Activated CD8-positive, alpha-beta T cell treated with anti-CD3 and anti-CD28 coated beads for 36 hours (primary cell): Measurements from ENCODE around the gene WARS2. TPM values are rescaled to one million over a fixed set of nuclear protein-coding genes. Genes with fewer than 3 reads are reported as not detected.

Experiments used
- ATAC-seq: fragments of 200-7000 bp; cut with Tn5 transposase; one replicate; pipeline ENCODE4 v1.10.0; 2021; ENCODE audit warnings: mild to moderate bottlenecking, moderate library complexity
- CTCF ChIA-PET: fragments of 350-600 bp; sonication (Branson Sonifier 250); formaldehyde crosslinking; loops from one replicate; lab custom pipeline; 2021; ENCODE audit warnings: antibody characterized with exemption; lab: Charles Lee
- POLR2A ChIA-PET: fragments of 350-600 bp; sonication (Branson Sonifier 250); formaldehyde crosslinking; loops from one replicate; lab custom pipeline; 2021; ENCODE audit warnings: antibody characterized with exemption; lab: Charles Lee
- DNase-seq: peaks from one replicate; pipeline ENCODE4 v3.0.0-alpha.2; 2020
- H3K27ac Mint-ChIP-seq: one replicate; pipeline ENCODE4 v1.8.0; 2021; ENCODE audit warnings: mild to moderate bottlenecking, mixed read lengths
- H3K27me3 Mint-ChIP-seq: one replicate; pipeline ENCODE4 v1.8.0; 2021; ENCODE audit warnings: mixed read lengths
- H3K36me3 Mint-ChIP-seq: one replicate; pipeline ENCODE4 v1.8.0; 2021; ENCODE audit warnings: low read depth, mixed read lengths
- H3K4me1 Mint-ChIP-seq: one replicate; pipeline ENCODE4 v1.8.0; 2021; ENCODE audit warnings: low read depth, mixed read lengths
- H3K4me3 Mint-ChIP-seq: one replicate; pipeline ENCODE4 v1.8.0; 2021; ENCODE audit warnings: mild to moderate bottlenecking, moderate library complexity, mixed read lengths
- H3K9me3 Mint-ChIP-seq: one replicate; pipeline ENCODE4 v1.8.0; 2021; ENCODE audit warnings: mixed read lengths
- CTCF ChIP-seq: fragments of 200-600 bp; IDR thresholded peaks from one replicate; pipeline ENCODE4 v1.8.0; 2022; ENCODE audit warnings: antibody characterized with exemption, mild to moderate bottlenecking
- intact Hi-C: fragments of 100-400 bp; cut with micrococcal nuclease; formaldehyde crosslinking; loops from one replicate; pipeline ENCODE4 v1.10.0; 2022
- total RNA-seq, 2 experiments: library from RNA; stranded (reverse); gene quantifications; one replicate each; pipeline ENCODE4 v1.2.3, GENCODE V29; 2021

The WARS2 gene
- total RNA-seq, 2 experiments from 2014 or later = 22.3 to 23.7 TPM

- no peak for ATAC-seq
These were observed 78.8 kb downstream of the WARS2 start for GRCh38 chr1:119061700-119062099.

GRCh38 chr1:119055568-119055967, 84.9 kb downstream of the WARS2 start:
- no peaks in the 10 kb centered on the region for H3K4me1 Mint-ChIP-seq
- H3K27ac Mint-ChIP-seq = no peak overlapping the region
- no peak overlapping the region for H3K4me3 Mint-ChIP-seq
- TF ChIP-seq CTCF = no peak
- no peaks in the 10 kb centered on the region for H3K27me3 Mint-ChIP-seq
- intact Hi-C loops = no loop called here
- no peak for DNase-seq
- peaks cover 5% of the 10 kb centered on the region for H3K9me3 Mint-ChIP-seq
- ChIA-PET CTCF (no interaction called here), POLR2A (no interaction called here)
- no peak for ATAC-seq
- peaks cover 19% of the 10 kb centered on the region for H3K36me3 Mint-ChIP-seq

More at GRCh38 chr1:119061700-119062099, 78.8 kb downstream of the WARS2 start:
- Mint-ChIP-seq H3K27ac (no peak overlapping the region), H3K4me3 (no peak overlapping the region), H3K27me3 (no peaks in the 10 kb centered on the region), H3K4me1 (no peaks in the 10 kb centered on the region), H3K36me3 (peaks cover 26% of the 10 kb centered on the region), H3K9me3 (peaks cover 5% of the 10 kb centered on the region)
- intact Hi-C loops = no loop called here
- ChIA-PET POLR2A (no interaction called here), CTCF (no interaction called here)
- no peak for DNase-seq
- no peak for TF ChIP-seq CTCF

GRCh38 chr1:119053917-119054316, 86.5 kb downstream of the WARS2 start:
- no peak overlapping the region for H3K27ac Mint-ChIP-seq
- no peak overlapping the region for H3K4me3 Mint-ChIP-seq
- intact Hi-C loops = no loop called here
- ChIA-PET POLR2A (no interaction called here), CTCF (no interaction called here)
- H3K4me1 Mint-ChIP-seq = no peaks in the 10 kb centered on the region
- H3K9me3 Mint-ChIP-seq = no peaks in the 10 kb centered on the region
- DNase-seq (no peak), ATAC-seq (no peak)
- peaks cover 20% of the 10 kb centered on the region for H3K36me3 Mint-ChIP-seq
- no peaks in the 10 kb centered on the region for H3K27me3 Mint-ChIP-seq
- TF ChIP-seq CTCF = no peak

GRCh38 chr1:119052267-119052666, 88.2 kb downstream of the WARS2 start:
- no peak overlapping the region for H3K27ac Mint-ChIP-seq
- ChIA-PET CTCF (no interaction called here), POLR2A (interaction anchor here (0.6 kb wide), 1 partner anchor 65 kb away, joined by 3 read pairs; no protein-coding TSS in a partner anchor)
- no peaks in the 10 kb centered on the region for H3K27me3 Mint-ChIP-seq
- H3K4me3 Mint-ChIP-seq = no peak overlapping the region
- H3K9me3 Mint-ChIP-seq = no peaks in the 10 kb centered on the region
- H3K36me3 Mint-ChIP-seq = peaks cover 15% of the 10 kb centered on the region
- TF ChIP-seq CTCF = no peak
- intact Hi-C loops = no loop called here
- DNase-seq = no peak
- no peaks in the 10 kb centered on the region for H3K4me1 Mint-ChIP-seq
- ATAC-seq = no peak

- intact Hi-C loops = no loop called here
- Mint-ChIP-seq H3K27ac (no peak overlapping the region), H3K27me3 (no peaks in the 10 kb centered on the region), H3K36me3 (peaks cover 24% of the 10 kb centered on the region), H3K9me3 (no peaks in the 10 kb centered on the region), H3K4me3 (no peak overlapping the region), H3K4me1 (no peaks in the 10 kb centered on the region)
- POLR2A ChIA-PET = no interaction called here
- TF ChIP-seq CTCF = no peak
- CTCF ChIA-PET = no interaction called here
- no peak for DNase-seq
- no peak for ATAC-seq
These were observed 91.6 kb downstream of the WARS2 start for GRCh38 chr1:119048624-119049404.
